ENCODE results near the gene TMED6. TPM values are rescaled to one million over a fixed set of nuclear protein-coding genes. Genes with fewer than 3 reads are reported as not detected.

TMED6 gene
- total RNA-seq, 3 donors from 2014 or later = 2.2 to 18.1 (median 2.3) TPM

DNA sequence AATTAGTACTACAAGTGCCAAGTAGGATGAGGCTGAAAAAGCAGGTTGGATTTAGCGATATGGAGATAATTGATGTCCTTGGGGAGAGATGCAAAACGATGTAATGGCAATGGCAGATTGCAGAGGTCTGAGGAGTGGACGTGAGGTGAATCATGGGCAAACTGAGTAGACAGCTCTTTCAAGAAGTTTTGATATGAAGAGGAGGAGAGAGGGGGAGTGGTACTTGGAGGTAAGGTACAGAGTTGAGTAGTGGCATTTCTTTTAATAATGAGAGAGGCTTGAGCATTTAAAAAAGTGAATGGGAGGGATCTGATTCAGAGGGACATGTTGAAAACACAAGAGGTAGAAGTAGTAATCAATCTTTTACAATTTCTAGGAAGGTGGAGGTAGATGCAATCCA is 58.2 kb downstream of the TMED6 start:
- TF ChIP-seq, protein P1, sequence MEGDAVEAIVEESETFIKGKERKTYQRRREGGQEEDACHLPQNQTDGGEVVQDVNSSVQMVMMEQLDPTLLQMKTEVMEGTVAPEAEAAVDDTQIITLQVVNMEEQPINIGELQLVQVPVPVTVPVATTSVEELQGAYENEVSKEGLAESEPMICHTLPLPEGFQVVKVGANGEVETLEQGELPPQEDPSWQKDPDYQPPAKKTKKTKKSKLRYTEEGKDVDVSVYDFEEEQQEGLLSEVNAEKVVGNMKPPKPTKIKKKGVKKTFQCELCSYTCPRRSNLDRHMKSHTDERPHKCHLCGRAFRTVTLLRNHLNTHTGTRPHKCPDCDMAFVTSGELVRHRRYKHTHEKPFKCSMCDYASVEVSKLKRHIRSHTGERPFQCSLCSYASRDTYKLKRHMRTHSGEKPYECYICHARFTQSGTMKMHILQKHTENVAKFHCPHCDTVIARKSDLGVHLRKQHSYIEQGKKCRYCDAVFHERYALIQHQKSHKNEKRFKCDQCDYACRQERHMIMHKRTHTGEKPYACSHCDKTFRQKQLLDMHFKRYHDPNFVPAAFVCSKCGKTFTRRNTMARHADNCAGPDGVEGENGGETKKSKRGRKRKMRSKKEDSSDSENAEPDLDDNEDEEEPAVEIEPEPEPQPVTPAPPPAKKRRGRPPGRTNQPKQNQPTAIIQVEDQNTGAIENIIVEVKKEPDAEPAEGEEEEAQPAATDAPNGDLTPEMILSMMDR (IDR thresholded peaks at IDR 0.05) = no peak
- Histone ChIP-seq H3K9me3 (no peaks in the 10 kb centered on the region), H3K36me3 (ENCODE audit: low read depth) (no peaks in the 10 kb centered on the region), H3K4me1 (ENCODE audit: low read depth) (no peaks in the 10 kb centered on the region), H3K4me3 (no peak overlapping the region)
- no peak for DNase-seq
- ATAC-seq = no peak
- intact Hi-C loops (cut with DNase I, micrococcal nuclease) = no loop called here

Other genes starting within 250 kb of the TMED6 start
- gene HAS3, start 246.1 kb downstream of the TMED6 start, total RNA-seq = 10 to 100 TPM in 2 of 3 donors, 1 to 10 TPM in 1; 4.6 to 19.4 (median 15.0) TPM
- 100 to 1,000 TPM in 1 of 3 donors, 10 to 100 TPM in 2; 88.5 to 107 (median 94.5) TPM for gene CHTF8, start 219.2 kb downstream of the TMED6 start, total RNA-seq
- 10 to 100 TPM; 18.6 to 33.2 (median 24.6) TPM for gene UTP4, start 219.1 kb downstream of the TMED6 start, total RNA-seq
- gene SNTB2, start 164.6 kb downstream of the TMED6 start, total RNA-seq = 10 to 100 TPM; 28.7 to 50.9 (median 34.0) TPM
- 10 to 100 TPM; 35.9 to 39.6 (median 36.3) TPM for gene VPS4A, start 40.4 kb downstream of the TMED6 start, total RNA-seq
- 10 to 100 TPM in 1 of 3 donors, 1 to 10 TPM in 2; 9.0 to 14.8 (median 10.0) TPM for gene PDF, start 21.2 kb downstream of the TMED6 start, total RNA-seq
- 10 to 100 TPM; 35.6 to 38.3 (median 36.8) TPM for gene COG8, start 12.2 kb downstream of the TMED6 start, total RNA-seq
- 10 to 100 TPM; 20.1 to 25.1 (median 22.4) TPM for gene NIP7, start 12.0 kb downstream of the TMED6 start, total RNA-seq
- 10 to 100 TPM; 27.4 to 45.4 (median 35.1) TPM for gene TERF2, start 34.2 kb upstream of the TMED6 start, total RNA-seq
- 100 to 1,000 TPM; 121 to 187 (median 159) TPM for gene CYB5B, start 72.8 kb upstream of the TMED6 start, total RNA-seq
- gene NFAT5, start 214.2 kb upstream of the TMED6 start, total RNA-seq = 10 to 100 TPM; 29.1 to 48.4 (median 39.8) TPM